ENCODE results near the gene PXMP4.

The PXMP4 gene

GRCh38 chr20:33677991-33678702 is 42.0 kb downstream of the PXMP4 start:
- TF ChIP-seq NFIC (IDR thresholded peaks at IDR 0.05) (no peak), EP300 (IDR thresholded peaks at IDR 0.05; ENCODE audit: borderline replicate concordance) (no peak), TEAD4 (IDR thresholded peaks at IDR 0.05) (no peak), USF1 (IDR thresholded peaks at IDR 0.05) (no peak), MAX (IDR thresholded peaks at IDR 0.05) (no peak), TAF1 (IDR thresholded peaks at IDR 0.05; ENCODE audit: low read depth) (no peak), FOXM1 (IDR thresholded peaks at IDR 0.05; ENCODE audit: borderline replicate concordance, low read depth) (no peak), CREB1 (IDR thresholded peaks at IDR 0.05; ENCODE audit: low read depth) (no peak), REST (IDR thresholded peaks at IDR 0.05; ENCODE audit: low read depth) (no peak), ZBTB7A (IDR thresholded peaks at IDR 0.05; ENCODE audit: low read depth) (no peak), EGR1 (IDR thresholded peaks at IDR 0.05) (no peak), TCF12 (IDR thresholded peaks at IDR 0.05; ENCODE audit: low read depth) (no peak), YY1 (IDR thresholded peaks at IDR 0.05; ENCODE audit: low read depth) (no peak), RAD21 (IDR thresholded peaks at IDR 0.05; ENCODE audit: low read depth) (no peak), CEBPB (IDR thresholded peaks at IDR 0.05) (no peak)

- TF ChIP-seq EP300 (IDR thresholded peaks at IDR 0.05; ENCODE audit: borderline replicate concordance), result no peak
- TF ChIP-seq FOXM1 (IDR thresholded peaks at IDR 0.05; ENCODE audit: borderline replicate concordance, low read depth), result no peak
- no peak for TF ChIP-seq TCF12 (IDR thresholded peaks at IDR 0.05; ENCODE audit: low read depth)
- TF ChIP-seq ZBTB7A (IDR thresholded peaks at IDR 0.05; ENCODE audit: low read depth), result no peak
- TF ChIP-seq TEAD4 (IDR thresholded peaks at IDR 0.05), result no peak
- TF ChIP-seq EGR1 (IDR thresholded peaks at IDR 0.05), result no peak
- TF ChIP-seq CREB1 (IDR thresholded peaks at IDR 0.05; ENCODE audit: low read depth), result no peak
- no peak for TF ChIP-seq TAF1 (IDR thresholded peaks at IDR 0.05; ENCODE audit: low read depth)
- no peak for TF ChIP-seq REST (IDR thresholded peaks at IDR 0.05; ENCODE audit: low read depth)
- TF ChIP-seq CEBPB (IDR thresholded peaks at IDR 0.05), result no peak
- TF ChIP-seq YY1 (IDR thresholded peaks at IDR 0.05; ENCODE audit: low read depth), result no peak
- TF ChIP-seq USF1 (IDR thresholded peaks at IDR 0.05), result no peak
- TF ChIP-seq MAX (IDR thresholded peaks at IDR 0.05), result no peak
- no peak for TF ChIP-seq NFIC (IDR thresholded peaks at IDR 0.05)
- TF ChIP-seq RAD21 (IDR thresholded peaks at IDR 0.05; ENCODE audit: low read depth), result no peak
Measured at GRCh38 chr20:33676652-33677645, 43.2 kb downstream of the PXMP4 start.

GRCh38 chr20:33676121-33676520 is 44.0 kb downstream of the PXMP4 start:
- TF ChIP-seq FOXM1 (IDR thresholded peaks at IDR 0.05; ENCODE audit: borderline replicate concordance, low read depth) (no peak), RAD21 (IDR thresholded peaks at IDR 0.05; ENCODE audit: low read depth) (no peak), EGR1 (IDR thresholded peaks at IDR 0.05) (no peak)

GRCh38 chr20:33675136-33675959 is 44.8 kb downstream of the PXMP4 start:
- TF ChIP-seq REST (IDR thresholded peaks at IDR 0.05; ENCODE audit: low read depth), result no peak
- TF ChIP-seq TCF12 (IDR thresholded peaks at IDR 0.05; ENCODE audit: low read depth), result no peak
- no peak for TF ChIP-seq RAD21 (IDR thresholded peaks at IDR 0.05; ENCODE audit: low read depth)
- TF ChIP-seq ZBTB7A (IDR thresholded peaks at IDR 0.05; ENCODE audit: low read depth), result no peak
- no peak for TF ChIP-seq TEAD4 (IDR thresholded peaks at IDR 0.05)
- no peak for TF ChIP-seq YY1 (IDR thresholded peaks at IDR 0.05; ENCODE audit: low read depth)
- no peak for TF ChIP-seq EGR1 (IDR thresholded peaks at IDR 0.05)
- no peak for TF ChIP-seq TAF1 (IDR thresholded peaks at IDR 0.05; ENCODE audit: low read depth)
- TF ChIP-seq FOXM1 (IDR thresholded peaks at IDR 0.05; ENCODE audit: borderline replicate concordance, low read depth), result no peak
- no peak for TF ChIP-seq USF1 (IDR thresholded peaks at IDR 0.05)
- TF ChIP-seq NFIC (IDR thresholded peaks at IDR 0.05), result no peak
- no peak for TF ChIP-seq MAX (IDR thresholded peaks at IDR 0.05)
